NT2/D1 (cell line): ENCODE results near the gene SDHAF1.

ENCODE experiments used
- YY1 ChIP-seq: IDR thresholded peaks from 2 replicates; pipeline ENCODE4 v1.6.1; 2011; ENCODE audit not compliant: insufficient read length, insufficient read depth
- ZNF274 ChIP-seq: IDR thresholded peaks from 2 replicates; pipeline ENCODE4 v1.6.1; 2011; ENCODE audit warnings: mild to moderate bottlenecking, low read depth, low read length

- no peak for TF ChIP-seq YY1
- TF ChIP-seq ZNF274: no peak
These were observed 13.5 kb downstream of the SDHAF1 start, which contains the start of gene SYNE4 for GRCh38 chr19:36008336-36008978.
